H1 (cell line): ENCODE results near the gene GADD45B.

ENCODE experiments used
- KDM5A ChIP-seq: fragments of 200-600 bp; IDR thresholded peaks from 2 replicates; pipeline ENCODE4 v1.7.1; 2012; ENCODE audit warnings: mild to moderate bottlenecking, low read length, inconsistent platforms, mixed read lengths
- POLR2A ChIP-seq, 2 experiments: IDR thresholded peaks; 1 replicate in 1 of 2; 2 replicates in 1 of 2; pipeline ENCODE4 v1.6.1; 2011; ENCODE audit warnings: low read depth in 2 of 2, low read length in 2 of 2, mild to moderate bottlenecking in 2 of 2; ENCODE audit errors: control extremely low read depth in 1 of 2
- TF ChIP-seq, protein P1 (sequence below), 3 experiments: IDR thresholded peaks; 1 replicate in 2 of 3; 2 replicates in 1 of 3; pipeline versions ENCODE4 v1.5.1 to v1.6.1; 2011; ENCODE audit warnings: low read length in 3 of 3, mild to moderate bottlenecking in 3 of 3, inconsistent platforms in 2 of 3, low read depth in 1 of 3, moderate library complexity in 1 of 3; ENCODE audit not compliant: insufficient read depth in 1 of 3; ENCODE audit errors: control extremely low read depth in 1 of 3
- TF ChIP-seq, protein P2 (sequence below): IDR thresholded peaks from 2 replicates; pipeline ENCODE4 v1.6.1; 2012; ENCODE audit warnings: inconsistent platforms
- TF ChIP-seq, protein P3 (sequence below): IDR thresholded peaks from 2 replicates; pipeline ENCODE4 v1.6.1; 2011; ENCODE audit warnings: low read depth, mild to moderate bottlenecking, low read length; ENCODE audit not compliant: insufficient read depth

DNA sequence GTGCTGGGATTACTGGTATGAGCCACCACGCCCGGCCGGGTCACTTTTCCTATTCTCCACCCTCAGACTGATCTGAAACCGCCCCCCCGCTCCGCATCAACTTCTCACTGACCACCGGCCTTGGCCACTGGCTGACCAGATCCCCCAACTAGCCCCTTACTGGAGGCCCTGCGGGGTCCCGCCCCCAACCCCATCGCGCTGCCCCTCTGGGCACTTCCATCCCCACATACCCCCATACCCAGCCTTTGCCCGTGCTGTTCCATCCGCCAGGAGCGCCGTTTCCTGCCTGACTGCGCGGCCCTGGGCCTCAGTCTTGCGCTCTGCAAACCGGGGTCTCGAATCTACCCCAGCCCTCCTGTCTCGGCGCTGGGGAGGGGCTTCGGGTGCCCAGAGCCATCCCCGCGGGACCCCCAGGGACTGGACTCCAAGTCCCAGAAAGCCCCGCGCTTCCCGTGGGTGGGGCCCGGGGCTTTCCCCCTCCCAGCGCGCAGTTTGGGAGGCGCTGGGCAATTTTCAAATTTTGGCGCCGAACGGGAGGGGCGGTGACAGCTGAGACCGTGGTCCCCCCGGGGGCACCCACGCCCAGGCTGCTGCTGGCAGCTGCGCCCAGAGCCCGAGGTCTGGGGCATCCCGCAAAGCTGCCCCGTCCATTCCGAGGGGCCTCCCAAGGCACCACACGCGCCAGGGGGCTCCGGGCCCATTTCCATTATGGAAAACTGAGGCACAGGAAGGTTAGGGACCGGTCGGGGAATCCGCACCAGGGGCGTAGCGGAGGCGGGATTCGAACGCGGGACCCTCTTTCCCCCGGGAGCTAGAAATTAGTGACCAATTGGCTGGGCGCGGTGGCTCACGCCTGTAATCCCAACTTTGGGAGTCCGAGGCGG lies 13.9 kb upstream of the GADD45B start:
- TF ChIP-seq POLR2A (IDR thresholded peaks at IDR 0.05; ENCODE audit: control extremely low read depth in 1 of 2, low read depth in 2 of 2, low read length in 2 of 2) (no peak), KDM5A (no peak)
- TF ChIP-seq, protein P1, sequence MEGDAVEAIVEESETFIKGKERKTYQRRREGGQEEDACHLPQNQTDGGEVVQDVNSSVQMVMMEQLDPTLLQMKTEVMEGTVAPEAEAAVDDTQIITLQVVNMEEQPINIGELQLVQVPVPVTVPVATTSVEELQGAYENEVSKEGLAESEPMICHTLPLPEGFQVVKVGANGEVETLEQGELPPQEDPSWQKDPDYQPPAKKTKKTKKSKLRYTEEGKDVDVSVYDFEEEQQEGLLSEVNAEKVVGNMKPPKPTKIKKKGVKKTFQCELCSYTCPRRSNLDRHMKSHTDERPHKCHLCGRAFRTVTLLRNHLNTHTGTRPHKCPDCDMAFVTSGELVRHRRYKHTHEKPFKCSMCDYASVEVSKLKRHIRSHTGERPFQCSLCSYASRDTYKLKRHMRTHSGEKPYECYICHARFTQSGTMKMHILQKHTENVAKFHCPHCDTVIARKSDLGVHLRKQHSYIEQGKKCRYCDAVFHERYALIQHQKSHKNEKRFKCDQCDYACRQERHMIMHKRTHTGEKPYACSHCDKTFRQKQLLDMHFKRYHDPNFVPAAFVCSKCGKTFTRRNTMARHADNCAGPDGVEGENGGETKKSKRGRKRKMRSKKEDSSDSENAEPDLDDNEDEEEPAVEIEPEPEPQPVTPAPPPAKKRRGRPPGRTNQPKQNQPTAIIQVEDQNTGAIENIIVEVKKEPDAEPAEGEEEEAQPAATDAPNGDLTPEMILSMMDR (IDR thresholded peaks at IDR 0.05; ENCODE audit: control extremely low read depth in 1 of 3, insufficient read depth in 1 of 3, low read depth in 1 of 3, low read length in 3 of 3): peak in 1 of 3 experiments; percentile 10; a peak in 1 of 4 replicates
- TF ChIP-seq, protein P2, sequence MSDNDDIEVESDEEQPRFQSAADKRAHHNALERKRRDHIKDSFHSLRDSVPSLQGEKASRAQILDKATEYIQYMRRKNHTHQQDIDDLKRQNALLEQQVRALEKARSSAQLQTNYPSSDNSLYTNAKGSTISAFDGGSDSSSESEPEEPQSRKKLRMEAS: peak; percentile 39
- TF ChIP-seq, protein P3, sequence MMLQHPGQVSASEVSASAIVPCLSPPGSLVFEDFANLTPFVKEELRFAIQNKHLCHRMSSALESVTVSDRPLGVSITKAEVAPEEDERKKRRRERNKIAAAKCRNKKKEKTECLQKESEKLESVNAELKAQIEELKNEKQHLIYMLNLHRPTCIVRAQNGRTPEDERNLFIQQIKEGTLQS: no peak
